ENCODE results near the gene SNX11. TPM values are rescaled to one million over a fixed set of nuclear protein-coding genes. Genes with fewer than 3 reads are reported as not detected.
"Not testable (repeated sequence)": the region's sequence is repeated elsewhere in the genome, so short reads cannot be mapped to it uniquely, and the experiment has no call there.

The SNX11 gene, protein sequence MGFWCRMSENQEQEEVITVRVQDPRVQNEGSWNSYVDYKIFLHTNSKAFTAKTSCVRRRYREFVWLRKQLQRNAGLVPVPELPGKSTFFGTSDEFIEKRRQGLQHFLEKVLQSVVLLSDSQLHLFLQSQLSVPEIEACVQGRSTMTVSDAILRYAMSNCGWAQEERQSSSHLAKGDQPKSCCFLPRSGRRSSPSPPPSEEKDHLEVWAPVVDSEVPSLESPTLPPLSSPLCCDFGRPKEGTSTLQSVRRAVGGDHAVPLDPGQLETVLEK
- 16.0 and 17.4 TPM in 2 replicates for total RNA-seq (2014; rRNA removed; shearing (Covaris generic))

DNA sequence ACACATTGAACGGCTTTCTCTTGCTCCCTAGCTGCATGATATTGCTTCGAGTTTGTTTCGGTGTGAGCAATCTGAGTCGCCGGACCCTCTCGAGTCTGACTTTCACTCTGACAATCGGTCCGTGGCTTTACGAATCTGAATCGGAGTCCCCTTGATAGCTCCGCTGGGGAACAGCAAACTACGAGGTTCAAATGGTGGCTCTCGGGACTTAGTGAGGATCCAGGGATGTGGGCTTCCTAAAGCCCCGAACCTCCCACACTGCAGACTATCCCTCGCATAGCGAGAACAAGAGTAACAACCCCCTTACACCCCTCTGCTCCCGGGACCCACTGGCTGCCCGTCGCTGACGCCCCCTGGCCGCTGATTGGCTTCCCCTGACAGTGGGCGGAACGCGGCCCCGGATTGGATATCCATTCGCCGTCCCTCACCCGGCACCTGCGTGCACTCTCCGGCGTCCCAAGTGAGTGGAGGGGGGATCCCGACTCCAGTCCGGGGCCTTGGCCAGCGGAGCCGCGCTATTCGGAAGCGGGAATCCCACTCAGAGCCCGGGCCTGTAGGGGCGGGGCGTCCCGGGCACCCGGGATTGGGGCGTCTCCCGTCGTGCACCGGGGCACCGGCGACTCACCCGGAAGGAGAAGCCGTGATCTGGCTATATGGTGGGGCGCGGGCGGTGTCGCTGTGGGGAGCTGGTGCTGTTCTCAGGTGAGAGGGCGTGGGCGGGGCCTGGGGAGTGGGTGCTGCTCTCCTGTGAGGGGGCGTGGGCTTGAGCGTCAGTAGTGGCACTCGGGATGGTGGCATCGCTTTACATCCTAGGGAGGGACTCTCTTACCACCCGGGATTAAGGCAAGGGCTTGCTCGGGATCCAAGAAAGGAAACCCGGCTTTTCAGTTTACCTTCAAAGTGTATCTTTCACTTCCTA lies at the start of gene SNX11:
Gene SNX11, plus strand, starts transcription at position 630 of the 919 bp plus-strand sequence. CDS start 4,278 bp downstream, outside the sequence.
- peak within 1 kb of the TSS; percentile 64 for H3K4me3 ChIP-seq (ENCODE audit: insufficient read depth, low read depth, low read length)
- DNase-seq: peak; percentile 95
- no peaks in the 10 kb centered on the region for H3K27me3 ChIP-seq (ENCODE audit: control insufficient read depth, insufficient read depth, low read length)
- no peaks in the 10 kb centered on the region for H3K36me3 ChIP-seq (replicated peaks; ENCODE audit: control insufficient read depth, insufficient read depth, low read length)

DNA sequence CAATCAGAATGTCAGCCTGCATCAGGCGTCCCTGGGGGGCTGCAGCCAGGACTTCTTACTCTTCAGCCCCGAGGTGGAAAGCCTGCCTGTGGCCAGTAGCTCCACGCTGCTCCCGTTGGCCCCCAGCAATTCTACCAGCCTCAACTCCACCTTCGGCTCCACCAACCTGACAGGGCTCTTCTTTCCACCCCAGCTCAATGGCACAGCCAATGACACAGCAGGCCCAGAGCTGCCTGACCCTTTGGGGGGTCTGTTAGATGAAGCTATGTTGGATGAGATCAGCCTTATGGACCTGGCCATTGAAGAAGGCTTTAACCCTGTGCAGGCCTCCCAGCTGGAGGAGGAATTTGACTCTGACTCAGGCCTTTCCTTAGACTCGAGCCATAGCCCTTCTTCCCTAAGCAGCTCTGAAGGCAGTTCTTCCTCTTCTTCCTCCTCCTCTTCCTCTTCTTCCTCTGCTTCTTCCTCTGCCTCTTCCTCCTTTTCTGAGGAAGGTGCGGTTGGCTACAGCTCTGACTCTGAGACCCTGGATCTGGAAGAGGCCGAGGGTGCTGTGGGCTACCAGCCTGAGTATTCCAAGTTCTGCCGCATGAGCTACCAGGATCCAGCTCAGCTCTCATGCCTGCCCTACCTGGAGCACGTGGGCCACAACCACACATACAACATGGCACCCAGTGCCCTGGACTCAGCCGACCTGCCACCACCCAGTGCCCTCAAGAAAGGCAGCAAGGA lies 49.0 kb upstream of the SNX11 start:
- DNase-seq: no peak
- Histone ChIP-seq H3K4me3 (ENCODE audit: insufficient read depth, low read depth, low read length) (no peak overlapping the region), H3K36me3 (replicated peaks; ENCODE audit: control insufficient read depth, insufficient read depth, low read length) (peaks cover 59% of the 10 kb centered on the region), H3K27me3 (ENCODE audit: control insufficient read depth, insufficient read depth, low read length) (no peaks in the 10 kb centered on the region)

DNA sequence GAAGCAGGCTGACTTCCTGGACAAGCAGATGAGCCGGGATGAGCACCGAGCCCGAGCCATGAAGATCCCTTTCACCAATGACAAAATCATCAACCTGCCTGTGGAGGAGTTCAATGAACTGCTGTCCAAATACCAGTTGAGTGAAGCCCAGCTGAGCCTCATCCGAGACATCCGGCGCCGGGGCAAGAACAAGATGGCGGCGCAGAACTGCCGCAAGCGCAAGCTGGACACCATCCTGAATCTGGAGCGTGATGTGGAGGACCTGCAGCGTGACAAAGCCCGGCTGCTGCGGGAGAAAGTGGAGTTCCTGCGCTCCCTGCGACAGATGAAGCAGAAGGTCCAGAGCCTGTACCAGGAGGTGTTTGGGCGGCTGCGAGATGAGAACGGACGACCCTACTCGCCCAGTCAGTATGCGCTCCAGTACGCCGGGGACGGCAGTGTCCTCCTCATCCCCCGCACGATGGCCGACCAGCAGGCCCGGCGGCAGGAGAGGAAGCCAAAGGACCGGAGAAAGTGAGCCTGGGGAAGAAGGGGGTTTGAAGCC lies 48.4 kb upstream of the SNX11 start:
- H3K36me3 ChIP-seq (replicated peaks; ENCODE audit: control insufficient read depth, insufficient read depth, low read length): peaks cover 59% of the 10 kb centered on the region
- H3K27me3 ChIP-seq (ENCODE audit: control insufficient read depth, insufficient read depth, low read length): no peaks in the 10 kb centered on the region
- DNase-seq: no peak
- no peak overlapping the region for H3K4me3 ChIP-seq (ENCODE audit: insufficient read depth, low read depth, low read length)

DNA sequence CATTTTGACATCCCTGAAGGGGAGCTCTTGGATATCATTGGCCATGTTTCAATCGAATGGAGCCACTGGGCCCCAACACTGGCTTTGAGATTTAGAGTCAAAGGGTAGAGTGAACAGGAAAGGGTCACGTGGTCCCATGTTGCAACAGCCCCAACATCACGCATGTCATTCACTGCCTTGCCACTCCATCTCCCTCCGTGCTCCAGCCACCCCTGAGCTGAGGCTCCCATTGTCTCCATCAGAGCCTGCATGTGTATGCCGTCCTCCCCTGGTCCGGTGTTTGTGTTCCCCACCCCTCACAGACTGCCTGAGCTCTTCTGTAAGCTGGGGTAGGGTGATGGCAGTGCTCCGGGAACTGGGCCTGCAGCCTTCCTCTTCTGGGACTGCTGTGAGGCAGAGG lies 47.3 kb upstream of the SNX11 start:
- Histone ChIP-seq H3K36me3 (replicated peaks; ENCODE audit: control insufficient read depth, insufficient read depth, low read length) (peaks cover 60% of the 10 kb centered on the region), H3K4me3 (ENCODE audit: insufficient read depth, low read depth, low read length) (no peak overlapping the region), H3K27me3 (ENCODE audit: control insufficient read depth, insufficient read depth, low read length) (no peaks in the 10 kb centered on the region)
- no peak for DNase-seq

DNA sequence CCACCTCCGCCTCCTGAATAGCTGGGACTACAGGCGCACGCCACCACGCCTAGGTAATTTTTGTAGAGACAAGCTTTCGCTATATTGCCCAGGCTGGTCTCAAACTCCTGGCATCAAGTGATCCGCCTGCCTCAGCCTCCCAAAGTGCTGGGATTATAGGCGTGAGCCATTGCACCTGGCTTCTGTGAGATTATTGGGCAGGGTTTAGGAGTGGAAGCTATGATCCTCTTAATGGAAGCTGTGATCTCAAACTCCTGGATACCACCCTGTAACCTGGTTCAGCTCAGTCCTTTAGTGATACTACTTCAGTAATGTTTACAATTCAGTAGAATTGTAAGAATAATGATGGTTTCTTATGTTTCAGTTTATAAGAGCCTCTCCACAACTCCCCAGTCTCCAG lies 45.3 kb upstream of the SNX11 start:
- H3K27me3 ChIP-seq (ENCODE audit: control insufficient read depth, insufficient read depth, low read length): no peaks in the 10 kb centered on the region
- peaks cover 51% of the 10 kb centered on the region for H3K36me3 ChIP-seq (replicated peaks; ENCODE audit: control insufficient read depth, insufficient read depth, low read length)
- no peak for DNase-seq
- no peak overlapping the region for H3K4me3 ChIP-seq (ENCODE audit: insufficient read depth, low read depth, low read length)

DNA sequence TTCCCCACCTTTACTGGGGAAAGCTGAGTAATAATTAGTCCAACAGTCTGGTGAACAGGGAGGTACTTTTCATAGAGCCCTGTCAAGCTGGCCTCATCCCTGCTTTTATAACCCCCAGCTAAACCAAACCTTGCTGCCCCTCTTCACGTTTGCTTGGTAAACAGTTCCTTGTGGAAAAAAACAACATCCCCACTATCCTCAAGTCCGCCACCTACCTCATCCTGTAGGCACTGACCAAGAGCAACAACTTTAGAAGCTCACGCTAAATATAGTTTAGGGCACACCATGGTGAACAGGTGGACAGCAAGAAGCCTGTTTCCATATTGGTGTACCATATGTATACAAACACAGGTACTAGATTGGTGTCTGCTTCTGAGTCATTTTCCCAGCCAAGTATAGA lies 42.9 kb upstream of the SNX11 start:
- Histone ChIP-seq H3K4me3 (ENCODE audit: insufficient read depth, low read depth, low read length) (no peak overlapping the region), H3K36me3 (replicated peaks; ENCODE audit: control insufficient read depth, insufficient read depth, low read length) (peaks cover 32% of the 10 kb centered on the region), H3K27me3 (ENCODE audit: control insufficient read depth, insufficient read depth, low read length) (no peaks in the 10 kb centered on the region)
- DNase-seq: no peak

DNA sequence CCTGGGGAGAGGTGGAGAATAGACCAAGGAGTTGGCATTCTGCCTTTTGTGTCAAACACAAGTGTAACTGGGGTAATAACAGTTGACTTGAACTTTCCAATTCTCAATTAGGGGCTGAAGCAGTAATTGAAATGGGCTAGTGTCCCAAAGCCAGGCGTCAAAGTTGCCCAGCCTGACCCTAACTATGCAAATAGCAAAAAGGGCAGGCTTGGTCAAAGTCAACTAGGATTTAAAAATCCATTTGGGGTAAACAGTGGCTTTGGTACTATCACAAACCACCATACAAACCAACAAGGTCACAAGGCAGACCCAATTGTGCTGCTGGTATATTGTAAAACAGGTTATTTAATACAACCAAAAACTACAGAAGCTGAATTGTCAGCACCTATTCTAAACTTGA lies 41.4 kb upstream of the SNX11 start:
- H3K36me3 ChIP-seq (replicated peaks; ENCODE audit: control insufficient read depth, insufficient read depth, low read length): peaks cover 26% of the 10 kb centered on the region
- no peak for DNase-seq
- H3K27me3 ChIP-seq (ENCODE audit: control insufficient read depth, insufficient read depth, low read length): no peaks in the 10 kb centered on the region
- H3K4me3 ChIP-seq (ENCODE audit: insufficient read depth, low read depth, low read length): no peak overlapping the region

DNA sequence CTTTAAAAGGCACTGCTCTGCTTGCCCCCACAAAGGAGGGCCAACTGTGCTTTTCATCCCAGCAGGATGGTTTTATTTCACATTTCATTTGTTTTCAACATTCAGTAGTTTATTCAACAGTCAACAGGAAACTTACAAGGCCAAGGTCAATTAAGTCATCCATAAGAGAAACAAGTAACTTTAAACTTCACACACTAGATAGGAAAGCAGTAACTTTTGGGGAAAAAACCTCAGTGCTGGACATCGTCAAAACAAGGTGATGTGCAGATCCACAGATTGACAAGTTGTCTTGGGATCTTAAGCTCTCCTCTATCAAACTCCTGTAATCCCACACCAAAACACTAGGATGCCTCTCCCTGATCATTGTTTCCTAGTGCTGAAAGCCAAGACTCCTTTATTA lies 40.9 kb upstream of the SNX11 start:
- peaks cover 26% of the 10 kb centered on the region for H3K36me3 ChIP-seq (replicated peaks; ENCODE audit: control insufficient read depth, insufficient read depth, low read length)
- H3K27me3 ChIP-seq (ENCODE audit: control insufficient read depth, insufficient read depth, low read length): no peaks in the 10 kb centered on the region
- H3K4me3 ChIP-seq (ENCODE audit: insufficient read depth, low read depth, low read length): no peak overlapping the region
- DNase-seq: no peak

DNA sequence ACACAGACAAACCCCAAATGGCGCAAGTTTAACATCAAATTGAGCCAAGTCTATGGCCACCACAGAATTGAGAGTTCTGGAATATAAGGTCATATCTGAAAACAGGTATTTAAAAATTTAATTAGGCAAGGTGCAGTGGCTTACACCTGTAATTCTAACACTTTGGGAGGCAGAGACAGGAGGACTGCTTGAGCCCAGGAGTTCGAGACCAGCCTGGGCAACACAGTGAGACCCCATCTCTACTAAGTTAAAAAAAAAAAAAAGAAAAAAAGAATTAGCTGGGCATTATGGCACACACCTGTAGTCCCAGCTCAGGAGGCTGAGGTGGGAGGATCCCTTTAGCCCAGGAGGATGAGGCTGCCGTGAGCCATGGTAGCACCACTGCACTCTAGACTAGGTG lies 40.3 kb upstream of the SNX11 start:
- no peak for DNase-seq
- Histone ChIP-seq H3K27me3 (ENCODE audit: control insufficient read depth, insufficient read depth, low read length) (no peaks in the 10 kb centered on the region), H3K36me3 (replicated peaks; ENCODE audit: control insufficient read depth, insufficient read depth, low read length) (peaks cover 21% of the 10 kb centered on the region), H3K4me3 (ENCODE audit: insufficient read depth, low read depth, low read length) (no peak overlapping the region)

DNA sequence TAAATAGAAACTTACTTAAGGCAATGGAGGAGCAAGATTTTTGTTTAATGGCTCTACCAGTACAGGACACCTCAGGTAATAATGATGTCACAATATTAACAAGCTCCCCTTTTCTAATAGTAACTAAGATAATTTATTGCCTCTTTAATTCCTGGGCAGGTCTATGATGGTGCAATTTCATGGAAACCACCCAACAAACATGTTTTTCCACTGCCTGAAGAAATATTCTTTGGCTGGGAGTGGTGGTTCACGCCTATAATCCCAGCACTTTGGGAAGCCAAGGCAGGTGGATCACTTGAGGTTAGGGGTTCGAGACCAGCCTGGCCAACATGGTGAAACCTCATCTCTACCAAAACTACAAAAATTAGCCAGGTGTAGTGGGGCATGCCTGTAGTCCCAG lies 39.8 kb upstream of the SNX11 start:
- not testable (repeated sequence) for H3K27me3 ChIP-seq (ENCODE audit: control insufficient read depth, insufficient read depth, low read length); DNase-seq; H3K4me3 ChIP-seq (ENCODE audit: insufficient read depth, low read depth, low read length)
- H3K36me3 ChIP-seq (replicated peaks; ENCODE audit: control insufficient read depth, insufficient read depth, low read length): peaks cover 18% of the 10 kb centered on the region

DNA sequence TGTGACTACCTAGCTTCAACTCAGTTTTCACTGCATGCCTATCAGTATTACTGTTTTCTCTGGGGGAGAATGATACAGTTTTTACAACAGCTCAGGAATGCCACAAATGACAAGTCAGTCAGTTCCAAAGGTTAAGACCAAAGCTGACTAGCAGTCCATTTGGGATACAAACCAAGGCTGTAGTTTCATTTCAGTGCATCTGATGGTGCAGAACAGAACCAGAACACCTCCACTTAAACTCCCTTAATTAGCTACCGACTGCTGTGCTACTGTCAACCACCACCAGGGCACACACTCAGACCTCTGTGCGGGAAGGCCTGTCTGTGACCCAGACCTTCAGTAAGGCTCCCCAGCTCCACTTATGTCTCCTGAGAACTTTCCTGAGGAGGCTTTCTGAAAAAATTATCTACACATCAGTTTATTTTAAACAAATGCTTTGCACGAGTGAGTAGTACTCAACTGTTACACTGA lies 39.0 kb upstream of the SNX11 start:
- H3K27me3 ChIP-seq (ENCODE audit: control insufficient read depth, insufficient read depth, low read length): no peaks in the 10 kb centered on the region
- H3K36me3 ChIP-seq (replicated peaks; ENCODE audit: control insufficient read depth, insufficient read depth, low read length): peaks cover 19% of the 10 kb centered on the region
- H3K4me3 ChIP-seq (ENCODE audit: insufficient read depth, low read depth, low read length): no peak overlapping the region
- DNase-seq: peak; percentile 66

DNA sequence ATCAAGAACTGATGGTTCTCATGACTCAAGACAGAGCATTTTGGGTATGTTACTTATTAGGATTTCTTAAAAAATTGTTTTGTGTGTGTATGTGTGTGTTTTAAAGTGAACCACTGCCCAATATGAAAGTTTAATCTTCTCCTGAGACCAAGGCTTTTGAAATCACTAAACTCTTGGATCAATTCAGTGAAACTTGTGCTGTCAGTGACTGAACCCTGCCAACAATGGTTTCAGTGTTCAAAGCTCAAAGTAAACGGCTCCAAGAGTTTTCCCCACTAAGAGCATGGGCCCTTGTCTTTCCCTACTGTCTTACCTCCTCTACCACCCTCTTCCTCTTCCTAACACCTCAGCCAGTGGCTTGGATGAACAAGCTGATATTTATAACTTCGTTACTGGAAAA lies 37.4 kb upstream of the SNX11 start:
- H3K4me3 ChIP-seq (ENCODE audit: insufficient read depth, low read depth, low read length): no peak overlapping the region
- H3K27me3 ChIP-seq (ENCODE audit: control insufficient read depth, insufficient read depth, low read length): no peaks in the 10 kb centered on the region
- peaks cover 23% of the 10 kb centered on the region for H3K36me3 ChIP-seq (replicated peaks; ENCODE audit: control insufficient read depth, insufficient read depth, low read length)
- no peak for DNase-seq

DNA sequence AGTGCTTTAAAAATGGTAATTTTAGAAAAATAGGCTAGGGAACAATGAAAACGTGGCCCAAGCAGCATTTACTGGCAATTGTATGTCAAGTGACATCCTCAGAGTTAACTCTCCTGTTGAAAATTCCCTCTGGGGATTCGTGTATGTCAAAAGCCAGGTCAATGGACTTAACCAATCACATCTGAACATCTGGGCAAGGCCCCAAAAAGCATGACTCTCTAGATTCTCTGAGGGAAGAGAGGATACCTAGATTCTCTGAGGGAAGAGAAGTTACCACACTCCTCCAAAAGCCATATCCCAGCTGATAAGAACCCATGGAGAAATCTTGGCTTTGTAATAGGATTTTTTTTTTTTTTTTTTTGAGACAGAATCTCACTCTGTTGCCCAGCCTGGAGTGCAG lies 35.9 kb upstream of the SNX11 start:
- no peak for DNase-seq
- Histone ChIP-seq H3K36me3 (replicated peaks; ENCODE audit: control insufficient read depth, insufficient read depth, low read length) (peaks cover 25% of the 10 kb centered on the region), H3K4me3 (ENCODE audit: insufficient read depth, low read depth, low read length) (no peak overlapping the region), H3K27me3 (ENCODE audit: control insufficient read depth, insufficient read depth, low read length) (no peaks in the 10 kb centered on the region)

DNA sequence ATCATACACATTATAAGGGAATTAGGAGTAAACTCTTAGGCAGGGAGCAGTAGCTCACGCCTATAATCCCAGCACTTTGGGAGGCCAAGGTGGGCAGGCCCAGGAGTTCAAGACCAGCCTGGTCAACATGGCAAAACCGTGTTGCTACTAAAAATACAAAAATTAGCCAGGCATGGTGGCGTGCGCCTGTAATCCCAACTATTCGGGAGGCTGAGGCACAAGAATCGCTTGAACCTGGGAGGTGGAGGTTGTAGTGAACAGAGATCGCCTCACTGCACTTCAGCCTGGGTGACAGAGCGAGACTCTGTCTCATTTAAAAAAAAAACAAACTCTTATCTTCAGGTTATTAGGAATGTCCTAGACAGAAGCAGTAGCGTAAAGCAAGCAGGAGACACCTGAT lies 34.8 kb upstream of the SNX11 start:
- not testable (repeated sequence) for DNase-seq; H3K4me3 ChIP-seq (ENCODE audit: insufficient read depth, low read depth, low read length); H3K27me3 ChIP-seq (ENCODE audit: control insufficient read depth, insufficient read depth, low read length)
- H3K36me3 ChIP-seq (replicated peaks; ENCODE audit: control insufficient read depth, insufficient read depth, low read length): peaks cover 26% of the 10 kb centered on the region
